GM12874 (cell line): ENCODE measurements around the gene MILR1.

Experiments used
- TF ChIP-seq, protein P1 (sequence below): IDR thresholded peaks from 2 replicates; pipeline ENCODE4 v1.5.1; 2011; ENCODE audit warnings: low read depth, mild to moderate bottlenecking, control low read depth, low read length, moderate library complexity; ENCODE audit not compliant: insufficient read depth

The MILR1 gene

DNA sequence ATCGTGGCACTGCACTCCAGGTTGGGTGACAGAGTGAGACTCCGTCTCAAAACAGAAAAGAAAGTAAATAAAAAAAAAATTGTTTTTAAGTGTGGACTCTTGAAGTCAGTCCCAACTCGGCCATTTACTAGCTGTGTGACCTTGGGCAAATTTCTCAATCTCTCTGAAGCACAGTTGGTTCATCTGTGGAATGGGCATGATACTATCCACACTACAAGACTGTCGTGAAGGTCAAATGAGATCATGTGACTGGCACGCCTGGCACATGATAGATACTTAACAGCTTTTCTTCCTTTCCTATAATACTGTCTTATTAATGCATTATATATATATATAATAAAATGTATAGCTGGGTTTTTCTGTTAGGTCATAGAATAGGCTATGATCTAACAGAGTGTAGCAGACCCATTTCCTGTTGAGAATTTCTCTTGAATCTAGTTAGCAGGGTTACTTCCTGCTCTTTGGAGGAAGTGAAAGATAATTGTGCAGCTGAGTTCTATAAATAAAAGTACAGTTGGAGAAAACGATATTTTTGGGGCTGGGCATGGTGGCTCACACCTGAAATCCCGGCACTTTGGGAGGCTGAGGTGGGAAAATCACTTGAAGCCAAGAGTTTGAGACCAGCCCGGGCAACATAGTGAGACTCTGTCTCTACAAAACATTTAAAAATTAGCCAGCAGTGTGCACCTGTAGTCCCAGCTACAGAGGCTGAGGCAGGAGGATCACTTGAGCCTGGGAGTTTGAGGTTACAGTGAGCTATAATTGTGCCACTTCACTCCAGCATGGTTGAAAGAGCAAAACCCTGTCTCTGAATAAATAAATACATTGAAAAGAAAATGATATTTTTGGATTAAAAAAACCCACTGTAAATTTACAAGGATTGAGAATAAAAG, 7.3 kb downstream of the MILR1 start:
- TF ChIP-seq, protein P1, sequence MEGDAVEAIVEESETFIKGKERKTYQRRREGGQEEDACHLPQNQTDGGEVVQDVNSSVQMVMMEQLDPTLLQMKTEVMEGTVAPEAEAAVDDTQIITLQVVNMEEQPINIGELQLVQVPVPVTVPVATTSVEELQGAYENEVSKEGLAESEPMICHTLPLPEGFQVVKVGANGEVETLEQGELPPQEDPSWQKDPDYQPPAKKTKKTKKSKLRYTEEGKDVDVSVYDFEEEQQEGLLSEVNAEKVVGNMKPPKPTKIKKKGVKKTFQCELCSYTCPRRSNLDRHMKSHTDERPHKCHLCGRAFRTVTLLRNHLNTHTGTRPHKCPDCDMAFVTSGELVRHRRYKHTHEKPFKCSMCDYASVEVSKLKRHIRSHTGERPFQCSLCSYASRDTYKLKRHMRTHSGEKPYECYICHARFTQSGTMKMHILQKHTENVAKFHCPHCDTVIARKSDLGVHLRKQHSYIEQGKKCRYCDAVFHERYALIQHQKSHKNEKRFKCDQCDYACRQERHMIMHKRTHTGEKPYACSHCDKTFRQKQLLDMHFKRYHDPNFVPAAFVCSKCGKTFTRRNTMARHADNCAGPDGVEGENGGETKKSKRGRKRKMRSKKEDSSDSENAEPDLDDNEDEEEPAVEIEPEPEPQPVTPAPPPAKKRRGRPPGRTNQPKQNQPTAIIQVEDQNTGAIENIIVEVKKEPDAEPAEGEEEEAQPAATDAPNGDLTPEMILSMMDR: no peak

DNA sequence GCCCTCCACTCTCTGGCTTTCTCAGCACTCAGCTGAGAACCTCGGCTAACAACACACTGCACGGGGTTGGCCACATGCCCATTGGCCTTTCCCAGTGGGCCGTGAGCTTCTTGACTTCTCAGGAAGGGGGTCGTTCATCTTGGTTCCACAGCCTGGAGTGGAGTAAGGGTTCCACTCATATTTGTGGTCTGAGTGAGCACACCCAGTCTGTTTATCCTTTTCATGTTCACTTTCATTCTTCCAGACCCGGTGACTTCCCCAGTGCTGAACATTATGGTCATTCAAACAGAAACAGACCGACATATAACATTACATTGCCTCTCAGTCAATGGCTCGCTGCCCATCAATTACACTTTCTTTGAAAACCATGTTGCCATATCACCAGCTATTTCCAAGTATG, 8.2 kb downstream of the MILR1 start:
- TF ChIP-seq, protein P1: no peak

- TF ChIP-seq, protein P1: no peak
Observed at GRCh38 chr17:64458756-64459155, 9.8 kb downstream of the MILR1 start.

DNA sequence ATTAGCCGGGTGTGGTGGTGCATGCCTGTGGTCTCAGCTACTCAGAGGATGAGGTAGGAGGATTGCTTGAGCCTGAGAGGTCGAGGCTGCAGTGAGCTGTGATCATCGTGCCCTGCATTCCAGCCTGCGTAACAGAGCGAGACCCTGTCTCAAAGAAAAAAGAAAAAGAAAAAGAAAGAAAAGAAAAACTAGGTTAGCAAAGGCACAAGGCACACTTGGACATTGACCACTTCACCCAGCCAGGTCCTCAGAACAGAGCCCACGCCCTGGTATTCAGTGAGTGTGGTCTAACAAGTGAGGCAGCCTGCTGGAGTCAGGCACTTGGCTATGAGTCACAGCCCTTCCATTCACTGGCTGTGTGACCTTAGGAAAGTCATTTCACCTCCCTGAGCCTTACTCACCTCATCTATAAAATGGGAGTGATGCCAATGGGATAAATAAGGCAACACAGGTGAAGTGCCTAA, 10.4 kb downstream of the MILR1 start:
- TF ChIP-seq, protein P1: no peak

- TF ChIP-seq, protein P1: no peak
Observed at GRCh38 chr17:64460955-64461354, 12.0 kb downstream of the MILR1 start.

GRCh38 chr17:64461788-64462187, 12.9 kb downstream of the MILR1 start:
- TF ChIP-seq, protein P1: no peak

GRCh38 chr17:64466019-64466735, 17.3 kb downstream of the MILR1 start:
- TF ChIP-seq, protein P1: no peak
